AG04450 (cell line): Measurements from ENCODE around the gene ARHGAP26. TPM values are rescaled to one million over a fixed set of nuclear protein-coding genes. Genes with fewer than 3 reads are reported as not detected.

ENCODE experiments used
- CTCF ChIA-PET: fragments of 300-600, 350-600 bp; formaldehyde crosslinking; extraction: SDS; loops from one replicate; lab custom pipeline; 2022; ENCODE audit warnings: antibody characterized with exemption, inconsistent platforms; lab: Charles Lee
- POLR2A ChIA-PET: fragments of 350-600 bp; formaldehyde crosslinking; extraction: SDS; loops from one replicate; lab custom pipeline; 2021; ENCODE audit warnings: antibody characterized with exemption, inconsistent platforms; lab: Yijun Ruan, JAX
- DNase-seq: peaks from one replicate; pipeline ENCODE4 v3.0.0-alpha.2; 2011; ENCODE audit warnings: low read depth, low spot score
- H3K27ac ChIP-seq: one replicate; pipeline ENCODE4 v1.5.1; 2012; ENCODE audit warnings: low read depth, low read length, control low read depth
- H3K27me3 ChIP-seq: one replicate; pipeline ENCODE4 v1.6.0; 2012; ENCODE audit warnings: low read length; ENCODE audit not compliant: control insufficient read depth, insufficient read depth
- H3K4me3 ChIP-seq: 2 replicates; pipeline ENCODE4 v1.5.1; 2011; ENCODE audit warnings: mild to moderate bottlenecking, low read depth, low read length, control low read depth
- H3K9me3 ChIP-seq: 2 replicates; pipeline ENCODE4 v1.5.1; 2012; ENCODE audit warnings: low read length; ENCODE audit not compliant: control insufficient read depth, insufficient read depth
- polyA plus RNA-seq: library from polyadenylated mRNA; depleted of rRNA; stranded (reverse); fragments of >200 nt; gene quantifications from 2 replicates; pipeline ENCODE4 v1.2.3, GENCODE V29; 2011
- TF ChIP-seq, protein P1 (sequence below): IDR thresholded peaks from 2 replicates; pipeline ENCODE4 v1.5.1; 2011; ENCODE audit warnings: low read depth, low read length, control low read depth, inconsistent platforms

ARHGAP26 gene
- polyA plus RNA-seq, 1 experiment = 0.56 TPM

DNA sequence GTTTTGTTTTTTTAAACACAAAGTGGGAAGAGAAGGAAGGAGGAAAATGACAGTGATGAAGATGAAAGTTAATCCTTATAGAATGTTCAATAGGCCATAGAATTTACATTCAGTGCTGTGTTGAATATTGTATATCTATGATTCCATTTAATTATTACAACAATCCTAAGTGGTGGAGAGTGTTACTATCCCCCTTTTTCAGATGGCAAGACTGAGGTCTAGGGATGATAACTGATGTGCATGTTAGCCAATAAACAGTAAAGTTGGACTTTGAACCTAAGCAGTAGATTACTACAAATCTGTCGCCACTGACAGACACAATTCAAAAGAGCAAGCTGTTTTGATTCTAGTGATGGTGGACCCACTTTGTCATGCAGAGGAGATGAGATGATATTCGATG lies 237.9 kb downstream of the ARHGAP26 start:
- Histone ChIP-seq H3K27ac (no peak overlapping the region), H3K9me3 (no peaks in the 10 kb centered on the region), H3K4me3 (no peak overlapping the region), H3K27me3 (no peaks in the 10 kb centered on the region)
- ChIA-PET POLR2A (no interaction called here), CTCF (interaction anchor here (0.8 kb wide), 1 partner anchor 317 kb away, joined by 3 read pairs; no protein-coding TSS in a partner anchor)
- TF ChIP-seq, protein P1, sequence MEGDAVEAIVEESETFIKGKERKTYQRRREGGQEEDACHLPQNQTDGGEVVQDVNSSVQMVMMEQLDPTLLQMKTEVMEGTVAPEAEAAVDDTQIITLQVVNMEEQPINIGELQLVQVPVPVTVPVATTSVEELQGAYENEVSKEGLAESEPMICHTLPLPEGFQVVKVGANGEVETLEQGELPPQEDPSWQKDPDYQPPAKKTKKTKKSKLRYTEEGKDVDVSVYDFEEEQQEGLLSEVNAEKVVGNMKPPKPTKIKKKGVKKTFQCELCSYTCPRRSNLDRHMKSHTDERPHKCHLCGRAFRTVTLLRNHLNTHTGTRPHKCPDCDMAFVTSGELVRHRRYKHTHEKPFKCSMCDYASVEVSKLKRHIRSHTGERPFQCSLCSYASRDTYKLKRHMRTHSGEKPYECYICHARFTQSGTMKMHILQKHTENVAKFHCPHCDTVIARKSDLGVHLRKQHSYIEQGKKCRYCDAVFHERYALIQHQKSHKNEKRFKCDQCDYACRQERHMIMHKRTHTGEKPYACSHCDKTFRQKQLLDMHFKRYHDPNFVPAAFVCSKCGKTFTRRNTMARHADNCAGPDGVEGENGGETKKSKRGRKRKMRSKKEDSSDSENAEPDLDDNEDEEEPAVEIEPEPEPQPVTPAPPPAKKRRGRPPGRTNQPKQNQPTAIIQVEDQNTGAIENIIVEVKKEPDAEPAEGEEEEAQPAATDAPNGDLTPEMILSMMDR = no peak
- no peak for DNase-seq

DNA sequence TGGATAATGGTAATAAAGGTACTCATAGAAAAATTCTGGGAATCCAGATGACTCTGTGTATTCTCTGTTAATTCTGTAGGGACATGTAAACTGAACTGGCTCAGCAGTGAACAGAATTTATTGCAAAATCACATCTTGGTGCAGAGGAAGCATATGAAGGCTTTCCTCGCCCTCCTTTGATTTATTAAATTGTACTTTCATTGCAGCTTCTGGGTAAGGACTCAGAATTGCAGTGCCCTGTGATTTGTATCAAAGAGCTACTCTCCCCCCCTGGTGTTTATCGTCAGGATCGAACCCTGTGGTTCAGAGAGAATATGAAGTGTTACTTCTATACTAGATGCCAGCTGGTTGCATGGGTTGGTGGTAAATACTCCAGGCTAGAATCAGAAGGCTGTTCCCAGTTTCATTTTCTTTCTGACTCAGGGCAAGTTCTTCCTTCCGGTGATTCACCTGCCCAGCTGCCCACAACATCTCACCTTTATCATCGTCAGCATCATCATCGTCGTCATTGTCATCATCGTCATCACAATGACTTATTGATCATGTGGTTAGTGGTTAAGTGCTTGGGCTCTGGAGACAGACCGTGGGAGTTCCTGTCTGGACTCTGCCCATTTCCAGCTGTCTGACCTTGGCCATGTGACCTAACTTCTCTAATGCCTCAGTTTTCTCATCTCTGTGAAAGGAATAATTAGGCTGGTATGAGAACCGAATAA lies 238.8 kb downstream of the ARHGAP26 start:
- 0 out of 2 replicates have a peak, but pooled peaks cover under 1% of the 10 kb centered on the region for H3K9me3 ChIP-seq
- no peaks in the 10 kb centered on the region for H3K27me3 ChIP-seq
- CTCF ChIA-PET = interaction anchor here (0.6 to 0.8 kb wide), 2 partner anchors 316 to 1173 kb away, joined by 3 to 4 read pairs; no protein-coding TSS in a partner anchor
- peak; percentile 87 for DNase-seq
- H3K4me3 ChIP-seq = peak overlapping the region; percentile 27
- H3K27ac ChIP-seq = peak overlapping the region; percentile 49
- TF ChIP-seq, protein P1 = no peak
- POLR2A ChIA-PET = interaction anchor here (0.7 kb wide), 1 partner anchor 381 kb away, joined by 3 read pairs; no protein-coding TSS in a partner anchor

DNA sequence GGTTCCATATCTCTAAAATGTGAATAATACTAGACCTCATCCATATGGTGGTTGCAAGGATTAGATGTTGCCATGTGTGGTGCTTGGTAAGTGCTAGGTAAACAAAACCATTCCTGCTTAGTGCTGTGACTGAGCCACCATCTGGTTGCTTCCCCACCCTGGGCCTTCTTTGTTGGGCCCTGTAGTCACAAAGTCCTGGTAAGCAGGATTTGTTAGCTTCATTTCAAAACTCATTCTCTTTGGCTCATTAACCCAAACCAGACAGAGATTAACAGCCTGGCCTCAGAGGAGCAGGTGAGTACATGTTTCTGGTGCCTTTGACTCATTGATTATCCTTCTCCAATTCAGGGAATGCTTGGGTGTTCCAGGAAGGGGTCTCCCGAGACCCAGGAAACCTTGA lies 240.2 kb downstream of the ARHGAP26 start:
- 0 out of 2 replicates have a peak, but pooled peaks cover 3% of the 10 kb centered on the region for H3K9me3 ChIP-seq
- no peak for DNase-seq
- H3K27ac ChIP-seq = no peak overlapping the region
- POLR2A ChIA-PET = no interaction called here
- CTCF ChIA-PET = interaction anchor here (0.5 kb wide), 1 partner anchor 394 kb away, joined by 3 read pairs; no protein-coding TSS in a partner anchor
- no peaks in the 10 kb centered on the region for H3K27me3 ChIP-seq
- TF ChIP-seq, protein P1 = no peak
- no peak overlapping the region for H3K4me3 ChIP-seq

DNA sequence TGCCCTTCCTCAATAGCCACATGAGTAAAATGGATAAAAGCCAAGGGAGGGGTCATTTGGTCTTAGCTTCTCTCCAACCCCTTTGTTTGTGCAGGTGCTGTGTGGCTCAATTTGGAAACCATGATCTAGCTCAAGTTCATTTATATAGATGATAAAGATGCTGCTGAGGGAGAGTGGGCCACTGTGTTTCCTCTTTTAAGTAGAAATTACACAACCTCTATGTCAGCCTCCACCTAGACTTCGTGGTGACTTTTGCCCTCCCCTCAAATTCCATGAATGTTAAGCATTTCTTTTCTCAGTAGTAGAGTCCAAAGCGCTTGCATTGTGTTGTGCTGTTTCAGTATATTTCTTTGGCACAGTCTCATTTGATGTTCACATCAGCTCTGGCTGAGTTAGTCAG lies 241.4 kb downstream of the ARHGAP26 start:
- Histone ChIP-seq H3K27me3 (no peaks in the 10 kb centered on the region), H3K4me3 (no peak overlapping the region), H3K27ac (no peak overlapping the region), H3K9me3 (0 out of 2 replicates have a peak, but pooled peaks cover 3% of the 10 kb centered on the region)
- POLR2A ChIA-PET = interaction anchor here (0.6 kb wide), 1 partner anchor 1124 kb away, joined by 3 read pairs; no protein-coding TSS in a partner anchor
- CTCF ChIA-PET = no interaction called here
- no peak for DNase-seq
- TF ChIP-seq, protein P1 = no peak

DNA sequence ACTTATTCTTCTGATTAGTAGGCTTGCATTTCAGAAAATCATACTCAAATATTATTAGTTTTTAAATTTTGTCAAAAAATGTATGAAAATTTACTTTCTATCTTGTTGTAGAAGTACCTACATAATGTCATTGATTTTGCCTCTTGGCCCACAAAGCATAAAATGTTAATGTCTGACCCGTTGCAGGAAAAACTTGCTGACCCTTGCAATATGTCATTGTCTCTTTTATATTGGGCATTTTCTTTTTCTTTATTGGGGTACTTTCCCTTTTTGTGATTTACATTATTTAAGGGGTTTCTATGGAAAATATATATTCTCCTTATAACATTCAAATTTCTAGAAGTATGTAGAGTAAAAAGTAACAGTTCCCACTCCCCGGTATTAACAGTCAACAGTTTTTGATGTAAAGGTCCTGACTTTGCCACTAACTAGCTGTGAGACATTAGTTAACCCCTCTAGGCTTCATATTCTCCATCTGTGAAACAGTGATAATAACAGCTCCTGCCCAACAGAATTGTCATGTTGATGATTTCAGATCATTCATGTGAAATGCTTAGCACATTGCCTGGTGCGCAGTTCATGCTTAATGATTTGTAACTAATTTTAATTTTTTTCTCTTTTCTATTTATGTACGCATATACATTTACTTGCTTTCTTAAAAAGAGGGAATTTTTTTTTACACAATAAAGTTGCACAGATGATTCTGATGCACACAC lies 243.2 kb downstream of the ARHGAP26 start:
- POLR2A ChIA-PET = no interaction called here
- Histone ChIP-seq H3K4me3 (no peak overlapping the region), H3K27ac (no peak overlapping the region), H3K9me3 (0 out of 2 replicates have a peak, but pooled peaks cover 3% of the 10 kb centered on the region), H3K27me3 (no peaks in the 10 kb centered on the region)
- CTCF ChIA-PET = interaction anchor here (0.9 kb wide), 1 partner anchor 10 kb away, joined by 4 read pairs; no protein-coding TSS in a partner anchor
- no peak for DNase-seq
- TF ChIP-seq, protein P1 = no peak
